ENCODE data around the gene CPNE6. TPM values are rescaled to one million over a fixed set of nuclear protein-coding genes. Genes with fewer than 3 reads are reported as not detected.

The CPNE6 gene
- total and polyA plus RNA-seq, 12 donors = 0.07 to 1.4 (median 0.22) TPM; not detected in 7

DNA sequence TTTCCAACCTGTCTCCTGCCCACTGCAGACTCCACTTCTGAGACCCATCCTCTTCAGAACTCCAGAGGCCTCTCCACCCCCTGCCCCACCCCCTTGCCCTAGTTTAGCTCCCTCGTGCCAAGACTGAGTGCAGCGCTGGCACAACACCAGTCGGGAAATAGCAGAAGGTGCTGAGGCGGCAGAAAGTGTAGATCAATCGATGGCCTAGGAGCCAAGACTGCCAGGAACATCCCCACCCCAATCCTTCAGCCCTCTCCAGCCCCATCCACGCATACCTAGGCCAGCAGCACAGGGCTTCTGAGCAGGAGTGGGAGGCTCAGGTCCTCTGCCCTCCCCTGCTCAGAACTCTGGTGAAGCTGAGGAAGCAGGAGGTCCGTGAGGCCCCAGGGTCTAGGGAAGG lies 1.1 kb downstream of the CPNE6 start:
- WGBS, 4 donors = 39 to 68% (median 60%) methylated on average over 7 of the region's 7 CpGs
- intact Hi-C loops (cut with DNase I) = no loop called here
- no peaks in the 10 kb centered on the region for H3K27me3 ChIP-seq
- H3K4me3 ChIP-seq = no peak overlapping the region
- no peaks in the 10 kb centered on the region for H3K36me3 ChIP-seq (replicated peaks in 1 of 2)
- no peaks in the 10 kb centered on the region for H3K9me3 ChIP-seq (replicated peaks in 1 of 3)
- no peak overlapping the region for H3K27ac ChIP-seq
- no peak for DNase-seq
- H3K4me1 ChIP-seq (replicated peaks in 1 of 2) = no peaks in the 10 kb centered on the region
- TF ChIP-seq, protein P1, sequence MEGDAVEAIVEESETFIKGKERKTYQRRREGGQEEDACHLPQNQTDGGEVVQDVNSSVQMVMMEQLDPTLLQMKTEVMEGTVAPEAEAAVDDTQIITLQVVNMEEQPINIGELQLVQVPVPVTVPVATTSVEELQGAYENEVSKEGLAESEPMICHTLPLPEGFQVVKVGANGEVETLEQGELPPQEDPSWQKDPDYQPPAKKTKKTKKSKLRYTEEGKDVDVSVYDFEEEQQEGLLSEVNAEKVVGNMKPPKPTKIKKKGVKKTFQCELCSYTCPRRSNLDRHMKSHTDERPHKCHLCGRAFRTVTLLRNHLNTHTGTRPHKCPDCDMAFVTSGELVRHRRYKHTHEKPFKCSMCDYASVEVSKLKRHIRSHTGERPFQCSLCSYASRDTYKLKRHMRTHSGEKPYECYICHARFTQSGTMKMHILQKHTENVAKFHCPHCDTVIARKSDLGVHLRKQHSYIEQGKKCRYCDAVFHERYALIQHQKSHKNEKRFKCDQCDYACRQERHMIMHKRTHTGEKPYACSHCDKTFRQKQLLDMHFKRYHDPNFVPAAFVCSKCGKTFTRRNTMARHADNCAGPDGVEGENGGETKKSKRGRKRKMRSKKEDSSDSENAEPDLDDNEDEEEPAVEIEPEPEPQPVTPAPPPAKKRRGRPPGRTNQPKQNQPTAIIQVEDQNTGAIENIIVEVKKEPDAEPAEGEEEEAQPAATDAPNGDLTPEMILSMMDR (IDR thresholded peaks at IDR 0.05) = no peak
- no peak for TF ChIP-seq POLR2A (IDR thresholded peaks at IDR 0.05)

DNA sequence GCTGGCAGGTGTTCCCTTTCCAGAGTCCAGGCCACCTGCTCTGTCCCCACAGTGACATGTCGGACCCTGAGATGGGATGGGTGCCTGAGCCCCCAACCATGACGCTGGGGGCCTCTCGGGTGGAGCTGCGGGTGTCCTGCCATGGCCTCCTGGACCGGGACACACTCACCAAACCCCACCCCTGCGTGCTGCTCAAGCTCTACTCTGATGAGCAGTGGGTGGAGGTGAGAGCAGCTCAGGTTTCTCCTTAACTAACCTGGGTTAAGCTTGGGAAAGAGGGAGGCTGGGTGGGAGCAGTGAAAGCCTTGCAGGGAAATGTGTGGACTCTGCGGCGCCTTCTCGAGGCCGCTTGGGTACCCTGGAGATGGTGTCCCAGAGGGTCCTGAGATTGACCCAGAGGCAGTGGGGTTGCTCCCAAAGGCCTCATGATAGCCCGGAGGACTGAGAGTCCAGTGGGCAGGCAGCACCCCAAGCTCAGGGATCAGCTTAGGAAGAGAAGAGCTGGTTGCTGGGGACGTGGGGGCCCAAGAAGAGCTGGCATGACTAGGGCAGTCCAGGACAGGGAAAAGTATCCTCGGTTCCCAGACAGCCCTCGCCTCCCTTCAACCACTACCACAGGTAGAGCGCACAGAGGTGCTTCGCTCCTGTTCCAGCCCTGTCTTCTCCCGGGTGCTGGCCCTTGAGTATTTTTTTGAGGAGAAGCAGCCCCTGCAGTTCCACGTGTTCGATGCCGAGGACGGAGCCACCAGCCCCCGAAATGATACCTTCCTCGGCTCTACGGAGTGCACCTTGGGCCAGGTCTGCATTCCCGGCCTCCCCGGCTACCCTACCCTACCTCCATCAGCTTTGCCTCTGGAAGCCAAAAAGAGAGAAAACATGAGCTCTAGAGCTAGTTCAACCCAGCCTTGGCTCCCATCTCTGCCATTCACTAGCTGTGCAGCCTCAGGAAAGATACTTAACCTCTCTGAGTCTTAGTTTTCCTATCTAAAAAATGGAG lies 1.8 kb downstream of the CPNE6 start:
- 80 to 86% (median 85%) methylated on average over 17 to 26 of the region's 26 CpGs for WGBS, 4 donors

DNA sequence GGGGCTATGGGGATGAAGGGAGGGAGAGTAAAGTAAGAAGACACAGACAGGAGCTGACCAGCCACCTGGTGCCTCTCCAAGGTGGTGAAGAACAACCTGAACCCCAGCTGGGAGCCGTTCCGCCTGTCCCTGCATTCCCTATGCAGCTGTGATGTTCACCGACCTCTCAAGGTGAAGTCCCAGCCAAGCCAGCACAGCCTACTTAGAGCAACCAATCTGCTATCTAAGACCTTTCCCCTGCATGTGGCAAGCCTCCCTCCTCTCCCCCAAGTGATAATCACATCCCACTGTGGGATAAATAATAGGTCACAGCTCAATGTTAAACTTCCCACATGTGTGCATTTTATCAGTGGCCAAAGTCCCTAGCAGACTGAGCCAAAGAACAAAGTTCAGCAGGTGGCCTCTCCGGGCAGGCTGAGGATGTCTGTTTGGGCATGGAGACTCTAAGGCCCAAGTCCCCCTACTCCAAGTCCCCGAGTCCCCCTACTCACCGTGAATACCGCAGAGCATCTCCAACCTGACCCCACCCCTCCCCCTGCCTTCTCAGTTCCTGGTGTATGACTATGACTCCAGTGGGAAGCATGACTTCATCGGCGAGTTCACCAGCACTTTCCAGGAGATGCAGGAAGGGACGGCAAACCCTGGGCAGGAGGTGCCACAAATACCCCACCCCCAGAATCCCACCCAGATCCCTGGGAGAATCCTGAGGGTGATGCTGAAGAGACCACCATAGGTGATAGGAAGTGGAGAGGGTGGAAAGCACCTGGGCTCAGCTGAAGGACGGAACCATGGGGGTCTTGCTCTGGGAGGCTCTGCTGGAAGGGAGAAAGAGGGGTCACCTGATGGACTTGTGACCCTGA lies 3.5 kb downstream of the CPNE6 start:
- H3K27ac ChIP-seq = no peak overlapping the region

More for the DNA sequence above, 1.8 kb downstream of the CPNE6 start:
- H3K27ac ChIP-seq = no peak overlapping the region
- TF ChIP-seq POLR2A (IDR thresholded peaks at IDR 0.05) = no peak
- TF ChIP-seq, protein P1 (IDR thresholded peaks at IDR 0.05) = no peak
- no peaks in the 10 kb centered on the region for H3K36me3 ChIP-seq (replicated peaks in 1 of 2)
- H3K27me3 ChIP-seq = no peaks in the 10 kb centered on the region
- H3K4me1 ChIP-seq (replicated peaks in 1 of 2) = no peaks in the 10 kb centered on the region
- no peak overlapping the region for H3K4me3 ChIP-seq
- DNase-seq = no peak
- H3K9me3 ChIP-seq (replicated peaks in 1 of 3) = no peaks in the 10 kb centered on the region
- intact Hi-C loops (cut with DNase I) = no loop called here

More for the DNA sequence above, 3.5 kb downstream of the CPNE6 start:
- intact Hi-C loops (cut with DNase I) = no loop called here
- Histone ChIP-seq H3K27me3 (no peaks in the 10 kb centered on the region), H3K9me3 (replicated peaks in 1 of 3) (no peaks in the 10 kb centered on the region), H3K4me1 (replicated peaks in 1 of 2) (no peaks in the 10 kb centered on the region), H3K4me3 (no peak overlapping the region), H3K36me3 (replicated peaks in 1 of 2) (no peaks in the 10 kb centered on the region)
- no peak for TF ChIP-seq POLR2A (IDR thresholded peaks at IDR 0.05)
- TF ChIP-seq, protein P1 (IDR thresholded peaks at IDR 0.05) = no peak
- 76 to 85% (median 81%) methylated on average over 9 to 11 of the region's 11 CpGs for WGBS, 4 donors
- no peak for DNase-seq
